Chondrocyte (in vitro differentiated cells): Measurements from ENCODE around the gene SLC38A9. TPM values are rescaled to one million over a fixed set of nuclear protein-coding genes. Genes with fewer than 3 reads are reported as not detected.

Experiments used
- DNase-seq: peaks from one replicate; pipeline ENCODE4 v3.0.0; 2021; ENCODE audit warnings: mixed read lengths, low spot score
- H3K27ac Mint-ChIP-seq: one replicate; pipeline ENCODE4 v1.8.0; 2021; ENCODE audit warnings: mild to moderate bottlenecking, moderate library complexity, mixed read lengths; ENCODE audit not compliant: unreplicated experiment
- H3K27me3 Mint-ChIP-seq: 2 replicates; pipeline ENCODE4 v1.8.0; 2021; ENCODE audit warnings: low read depth, mixed read lengths
- H3K36me3 Mint-ChIP-seq: 2 replicates; pipeline ENCODE4 v1.8.0; 2021; ENCODE audit warnings: low read depth, mixed read lengths
- H3K4me1 Mint-ChIP-seq: 2 replicates; pipeline ENCODE4 v1.8.0; 2021; ENCODE audit warnings: low read depth, mild to moderate bottlenecking, mixed read lengths
- H3K4me3 Mint-ChIP-seq: one replicate; pipeline ENCODE4 v1.8.0; 2021; ENCODE audit warnings: mild to moderate bottlenecking, moderate library complexity, mixed read lengths; ENCODE audit not compliant: unreplicated experiment
- H3K9me3 Mint-ChIP-seq: 2 replicates; pipeline ENCODE4 v1.8.0; 2021; ENCODE audit warnings: low read depth, mixed read lengths
- total RNA-seq: library from RNA; stranded (reverse); gene quantifications from 3 replicates; pipeline ENCODE4 v1.2.1, GENCODE V29; 2021
- TF ChIP-seq, protein P1 (sequence below): fragments of 200-600 bp; sonication (generic); IDR thresholded peaks from 2 replicates; pipeline ENCODE4 v1.5.0; 2021; ENCODE audit warnings: antibody characterized with exemption, mild to moderate bottlenecking, moderate library complexity

SLC38A9 gene
- total RNA-seq, 1 donor from 2014 or later: 20.7 TPM

GRCh38 chr5:55604611-55605067, 107.5 kb downstream of the SLC38A9 start:
- peaks cover 63% of the 10 kb centered on the region for H3K4me1 Mint-ChIP-seq
- no peak for DNase-seq
- H3K27ac Mint-ChIP-seq: peak overlapping the region; percentile 78
- TF ChIP-seq, protein P1, sequence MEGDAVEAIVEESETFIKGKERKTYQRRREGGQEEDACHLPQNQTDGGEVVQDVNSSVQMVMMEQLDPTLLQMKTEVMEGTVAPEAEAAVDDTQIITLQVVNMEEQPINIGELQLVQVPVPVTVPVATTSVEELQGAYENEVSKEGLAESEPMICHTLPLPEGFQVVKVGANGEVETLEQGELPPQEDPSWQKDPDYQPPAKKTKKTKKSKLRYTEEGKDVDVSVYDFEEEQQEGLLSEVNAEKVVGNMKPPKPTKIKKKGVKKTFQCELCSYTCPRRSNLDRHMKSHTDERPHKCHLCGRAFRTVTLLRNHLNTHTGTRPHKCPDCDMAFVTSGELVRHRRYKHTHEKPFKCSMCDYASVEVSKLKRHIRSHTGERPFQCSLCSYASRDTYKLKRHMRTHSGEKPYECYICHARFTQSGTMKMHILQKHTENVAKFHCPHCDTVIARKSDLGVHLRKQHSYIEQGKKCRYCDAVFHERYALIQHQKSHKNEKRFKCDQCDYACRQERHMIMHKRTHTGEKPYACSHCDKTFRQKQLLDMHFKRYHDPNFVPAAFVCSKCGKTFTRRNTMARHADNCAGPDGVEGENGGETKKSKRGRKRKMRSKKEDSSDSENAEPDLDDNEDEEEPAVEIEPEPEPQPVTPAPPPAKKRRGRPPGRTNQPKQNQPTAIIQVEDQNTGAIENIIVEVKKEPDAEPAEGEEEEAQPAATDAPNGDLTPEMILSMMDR: no peak
- no peaks in the 10 kb centered on the region for H3K9me3 Mint-ChIP-seq
- H3K36me3 Mint-ChIP-seq: no peaks in the 10 kb centered on the region
- H3K4me3 Mint-ChIP-seq: no peak overlapping the region
- no peaks in the 10 kb centered on the region for H3K27me3 Mint-ChIP-seq

DNA sequence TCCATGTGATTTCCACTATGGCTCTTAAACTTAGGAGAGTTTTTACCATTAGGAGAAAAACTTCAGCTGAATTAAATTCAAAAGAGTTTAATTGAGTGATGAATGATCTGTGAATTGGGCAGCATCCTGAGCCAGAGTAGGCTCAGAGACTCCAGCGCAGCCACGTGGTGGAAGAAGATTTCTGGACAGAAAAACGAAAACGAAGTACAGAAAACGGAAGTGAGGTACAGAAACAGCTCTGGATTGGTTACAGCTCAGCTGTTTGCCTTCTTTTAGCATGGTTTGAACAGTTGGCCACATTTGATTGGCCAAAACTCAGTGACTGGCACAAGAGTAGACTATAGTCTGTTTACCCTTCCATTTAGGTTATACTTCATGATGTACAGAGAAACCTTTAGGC, 108.2 kb downstream of the SLC38A9 start:
- TF ChIP-seq, protein P1: no peak
- Mint-ChIP-seq H3K9me3 (no peaks in the 10 kb centered on the region), H3K27me3 (no peaks in the 10 kb centered on the region), H3K4me3 (no peak overlapping the region), H3K36me3 (no peaks in the 10 kb centered on the region), H3K27ac (peak overlapping the region; percentile 78), H3K4me1 (peaks cover 66% of the 10 kb centered on the region)
- DNase-seq: no peak

- DNase-seq: no peak
Measured at GRCh38 chr5:55601628-55602027, 110.5 kb downstream of the SLC38A9 start.

GRCh38 chr5:55601204-55601618, 110.9 kb downstream of the SLC38A9 start:
- H3K27ac Mint-ChIP-seq: peak overlapping the region; percentile 99
- TF ChIP-seq, protein P1: no peak
- H3K9me3 Mint-ChIP-seq: no peaks in the 10 kb centered on the region
- DNase-seq: no peak
- H3K27me3 Mint-ChIP-seq: no peaks in the 10 kb centered on the region
- H3K4me1 Mint-ChIP-seq: peaks cover 78% of the 10 kb centered on the region
- H3K36me3 Mint-ChIP-seq: no peaks in the 10 kb centered on the region
- peak overlapping the region; percentile 60 for H3K4me3 Mint-ChIP-seq

More at GRCh38 chr5:55601628-55602027, 110.5 kb downstream of the SLC38A9 start:
- H3K9me3 Mint-ChIP-seq: no peaks in the 10 kb centered on the region
- no peaks in the 10 kb centered on the region for H3K36me3 Mint-ChIP-seq
- TF ChIP-seq, protein P1: no peak
- peak overlapping the region; percentile 60 for H3K4me3 Mint-ChIP-seq
- peak overlapping the region; percentile 99 for H3K27ac Mint-ChIP-seq
- no peaks in the 10 kb centered on the region for H3K27me3 Mint-ChIP-seq
- H3K4me1 Mint-ChIP-seq: peaks cover 82% of the 10 kb centered on the region

DNA sequence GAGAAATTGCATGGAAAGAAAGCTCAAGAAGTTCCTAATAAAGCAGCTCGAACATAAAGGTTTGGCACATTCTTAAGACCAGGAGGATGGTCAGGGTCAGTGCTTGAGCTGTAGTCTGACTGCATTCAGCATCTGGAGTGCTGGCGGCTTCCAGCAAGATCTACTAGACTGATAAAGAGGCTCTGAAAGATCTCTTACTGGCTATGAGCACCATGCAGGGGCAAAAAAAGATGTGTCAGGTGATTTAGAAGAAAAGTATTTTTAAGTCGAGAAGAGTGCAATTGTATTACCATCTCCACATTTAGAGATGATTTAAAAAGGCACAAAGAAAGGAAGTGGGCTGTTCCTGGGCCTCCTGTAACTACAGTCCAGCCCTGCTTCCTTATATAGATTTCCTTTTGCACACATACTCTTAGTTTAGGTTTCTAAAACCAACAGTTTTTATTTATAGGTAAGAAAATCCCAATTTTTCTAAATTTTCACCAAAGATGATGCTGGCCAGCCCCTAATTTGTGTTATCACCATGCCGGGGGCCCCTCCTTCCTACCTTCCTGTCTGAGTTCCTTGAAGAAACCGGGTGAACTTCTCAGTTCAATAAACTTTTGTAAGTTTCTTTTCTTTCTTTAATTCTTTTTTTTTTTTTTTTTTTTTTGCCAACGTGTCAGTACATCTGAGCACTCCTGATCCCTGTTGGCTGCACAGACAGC, 111.5 kb downstream of the SLC38A9 start:
- Mint-ChIP-seq H3K4me3 (peak overlapping the region; percentile 60), H3K27me3 (no peaks in the 10 kb centered on the region), H3K27ac (peak overlapping the region; percentile 99), H3K4me1 (peaks cover 76% of the 10 kb centered on the region), H3K9me3 (no peaks in the 10 kb centered on the region), H3K36me3 (no peaks in the 10 kb centered on the region)
- TF ChIP-seq, protein P1: no peak
- DNase-seq: no peak
